ENCODE measurements around the gene EIF3K.

DNA sequence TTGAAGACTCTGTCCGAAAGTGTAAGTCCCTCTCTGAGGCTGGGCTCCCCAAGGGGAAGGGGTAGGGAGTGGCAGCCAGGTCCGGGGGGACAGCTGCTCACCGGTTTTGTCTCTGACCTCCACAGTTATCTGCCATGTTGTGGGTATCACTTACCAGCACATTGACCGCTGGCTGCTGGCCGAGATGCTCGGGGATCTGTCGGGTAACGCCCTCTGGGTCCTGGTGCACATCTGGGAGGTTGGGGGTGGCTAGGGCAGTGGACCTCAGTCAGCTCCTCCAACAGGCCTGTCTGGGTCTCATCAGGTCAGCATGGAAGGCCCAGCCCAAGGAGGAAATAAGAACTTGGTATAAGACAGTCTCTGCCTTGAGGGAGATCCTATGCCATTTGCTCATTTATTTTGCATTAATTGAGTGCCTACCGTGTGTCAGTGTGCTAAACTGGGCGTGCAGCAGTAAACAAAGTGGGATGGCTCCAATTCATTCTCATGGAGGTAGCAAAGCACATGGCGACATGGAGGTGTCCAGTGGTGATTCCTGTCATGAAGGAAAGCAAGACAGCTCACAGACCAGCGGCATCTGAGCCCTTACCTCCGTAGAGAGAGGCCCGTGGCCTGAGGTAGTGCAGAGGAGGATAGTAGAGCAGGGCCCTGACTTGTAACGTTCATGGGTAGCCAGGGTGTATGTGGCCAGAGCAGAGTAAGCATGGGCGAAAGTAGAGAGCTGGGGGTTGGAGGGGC is 13.7 kb downstream of the EIF3K start:
- TF ChIP-seq ZNF317 (CRISPR knock-in tag; IDR thresholded peaks at IDR 0.05) (no peak), ZNF879 (CRISPR knock-in tag; IDR thresholded peaks at IDR 0.05) (no peak), ZNF274 (CRISPR knock-in tag; IDR thresholded peaks at IDR 0.05) (no peak), JUN (CRISPR knock-in tag; IDR thresholded peaks at IDR 0.05) (no peak), ZNF644 (CRISPR knock-in tag; IDR thresholded peaks at IDR 0.05; ENCODE audit: low read depth) (no peak), XRCC5 (optimal IDR thresholded peaks at IDR 0.05; ENCODE audit: low read length) (no peak), CHD2 (IDR thresholded peaks at IDR 0.05; ENCODE audit: low read depth, low read length) (no peak), ZNF772 (CRISPR knock-in tag; IDR thresholded peaks at IDR 0.05) (no peak), PHF8 (CRISPR knock-in tag; IDR thresholded peaks at IDR 0.05) (no peak)
- TF ChIP-seq, protein P1, sequence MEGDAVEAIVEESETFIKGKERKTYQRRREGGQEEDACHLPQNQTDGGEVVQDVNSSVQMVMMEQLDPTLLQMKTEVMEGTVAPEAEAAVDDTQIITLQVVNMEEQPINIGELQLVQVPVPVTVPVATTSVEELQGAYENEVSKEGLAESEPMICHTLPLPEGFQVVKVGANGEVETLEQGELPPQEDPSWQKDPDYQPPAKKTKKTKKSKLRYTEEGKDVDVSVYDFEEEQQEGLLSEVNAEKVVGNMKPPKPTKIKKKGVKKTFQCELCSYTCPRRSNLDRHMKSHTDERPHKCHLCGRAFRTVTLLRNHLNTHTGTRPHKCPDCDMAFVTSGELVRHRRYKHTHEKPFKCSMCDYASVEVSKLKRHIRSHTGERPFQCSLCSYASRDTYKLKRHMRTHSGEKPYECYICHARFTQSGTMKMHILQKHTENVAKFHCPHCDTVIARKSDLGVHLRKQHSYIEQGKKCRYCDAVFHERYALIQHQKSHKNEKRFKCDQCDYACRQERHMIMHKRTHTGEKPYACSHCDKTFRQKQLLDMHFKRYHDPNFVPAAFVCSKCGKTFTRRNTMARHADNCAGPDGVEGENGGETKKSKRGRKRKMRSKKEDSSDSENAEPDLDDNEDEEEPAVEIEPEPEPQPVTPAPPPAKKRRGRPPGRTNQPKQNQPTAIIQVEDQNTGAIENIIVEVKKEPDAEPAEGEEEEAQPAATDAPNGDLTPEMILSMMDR (CRISPR knock-in tag; IDR thresholded peaks at IDR 0.05), result no peak
- TF ChIP-seq, protein P2, sequence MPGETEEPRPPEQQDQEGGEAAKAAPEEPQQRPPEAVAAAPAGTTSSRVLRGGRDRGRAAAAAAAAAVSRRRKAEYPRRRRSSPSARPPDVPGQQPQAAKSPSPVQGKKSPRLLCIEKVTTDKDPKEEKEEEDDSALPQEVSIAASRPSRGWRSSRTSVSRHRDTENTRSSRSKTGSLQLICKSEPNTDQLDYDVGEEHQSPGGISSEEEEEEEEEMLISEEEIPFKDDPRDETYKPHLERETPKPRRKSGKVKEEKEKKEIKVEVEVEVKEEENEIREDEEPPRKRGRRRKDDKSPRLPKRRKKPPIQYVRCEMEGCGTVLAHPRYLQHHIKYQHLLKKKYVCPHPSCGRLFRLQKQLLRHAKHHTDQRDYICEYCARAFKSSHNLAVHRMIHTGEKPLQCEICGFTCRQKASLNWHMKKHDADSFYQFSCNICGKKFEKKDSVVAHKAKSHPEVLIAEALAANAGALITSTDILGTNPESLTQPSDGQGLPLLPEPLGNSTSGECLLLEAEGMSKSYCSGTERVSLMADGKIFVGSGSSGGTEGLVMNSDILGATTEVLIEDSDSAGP (CRISPR knock-in tag; IDR thresholded peaks at IDR 0.05; ENCODE audit: borderline replicate concordance), result no peak
- TF ChIP-seq, protein P3, sequence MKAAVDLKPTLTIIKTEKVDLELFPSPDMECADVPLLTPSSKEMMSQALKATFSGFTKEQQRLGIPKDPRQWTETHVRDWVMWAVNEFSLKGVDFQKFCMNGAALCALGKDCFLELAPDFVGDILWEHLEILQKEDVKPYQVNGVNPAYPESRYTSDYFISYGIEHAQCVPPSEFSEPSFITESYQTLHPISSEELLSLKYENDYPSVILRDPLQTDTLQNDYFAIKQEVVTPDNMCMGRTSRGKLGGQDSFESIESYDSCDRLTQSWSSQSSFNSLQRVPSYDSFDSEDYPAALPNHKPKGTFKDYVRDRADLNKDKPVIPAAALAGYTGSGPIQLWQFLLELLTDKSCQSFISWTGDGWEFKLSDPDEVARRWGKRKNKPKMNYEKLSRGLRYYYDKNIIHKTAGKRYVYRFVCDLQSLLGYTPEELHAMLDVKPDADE (CRISPR knock-in tag; IDR thresholded peaks at IDR 0.05), result no peak
- TF ChIP-seq, protein P4, sequence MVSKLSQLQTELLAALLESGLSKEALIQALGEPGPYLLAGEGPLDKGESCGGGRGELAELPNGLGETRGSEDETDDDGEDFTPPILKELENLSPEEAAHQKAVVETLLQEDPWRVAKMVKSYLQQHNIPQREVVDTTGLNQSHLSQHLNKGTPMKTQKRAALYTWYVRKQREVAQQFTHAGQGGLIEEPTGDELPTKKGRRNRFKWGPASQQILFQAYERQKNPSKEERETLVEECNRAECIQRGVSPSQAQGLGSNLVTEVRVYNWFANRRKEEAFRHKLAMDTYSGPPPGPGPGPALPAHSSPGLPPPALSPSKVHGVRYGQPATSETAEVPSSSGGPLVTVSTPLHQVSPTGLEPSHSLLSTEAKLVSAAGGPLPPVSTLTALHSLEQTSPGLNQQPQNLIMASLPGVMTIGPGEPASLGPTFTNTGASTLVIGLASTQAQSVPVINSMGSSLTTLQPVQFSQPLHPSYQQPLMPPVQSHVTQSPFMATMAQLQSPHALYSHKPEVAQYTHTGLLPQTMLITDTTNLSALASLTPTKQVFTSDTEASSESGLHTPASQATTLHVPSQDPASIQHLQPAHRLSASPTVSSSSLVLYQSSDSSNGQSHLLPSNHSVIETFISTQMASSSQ (IDR thresholded peaks at IDR 0.05; ENCODE audit: low read depth), result no peak
- TF ChIP-seq, protein P4 (CRISPR knock-in tag; IDR thresholded peaks at IDR 0.05; ENCODE audit: borderline replicate concordance), result no peak

Measured in HepG2 (cell line).